T-helper 2 cell treated with Interferon-gamma antibody and Interleukin-4, amounts not matched to agents 100 ng/mL and 5 ng/mL, for 36 hours (primary cell): ENCODE results near the gene TAF11L6. TPM values are rescaled to one million over a fixed set of nuclear protein-coding genes. Genes with fewer than 3 reads are reported as not detected.
"Not testable (repeated sequence)": the region's sequence is repeated elsewhere in the genome, so short reads cannot be mapped to it uniquely, and the experiment has no call there.

Source experiments
- intact Hi-C: fragments of 100-400 bp; cut with micrococcal nuclease; formaldehyde crosslinking; loops from one replicate; pipeline ENCODE4 v1.15.1; 2023
- total RNA-seq: library from RNA; stranded (reverse); gene quantifications from 2 replicates; pipeline ENCODE4 v1.2.3, GENCODE V29; 2022

TAF11L6 gene
- total RNA-seq = not detected in 2 replicates

DNA sequence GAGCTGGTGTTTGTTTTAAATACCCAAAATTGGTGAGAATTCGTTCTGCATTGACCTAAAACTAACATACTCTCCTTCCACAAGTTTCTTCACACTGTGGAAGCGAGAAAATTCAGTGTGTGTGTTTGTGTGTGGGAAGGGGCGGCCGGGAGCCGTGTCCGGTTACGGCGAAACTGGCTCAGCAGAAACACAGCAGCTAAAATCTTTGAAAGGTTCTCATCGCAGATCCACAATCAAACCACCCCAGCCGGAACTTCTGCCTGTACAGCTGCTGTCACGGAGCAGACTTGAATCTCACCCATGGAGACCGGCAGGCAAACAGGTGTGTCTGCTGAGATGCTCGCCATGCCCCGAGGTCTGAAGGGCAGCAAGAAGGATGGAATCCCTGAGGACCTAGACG, at the start of gene TAF11L6:
Gene TAF11L6 (plus strand): TSS at position 301 of the 400 bp plus-strand sequence.
- intact Hi-C loops = not testable (repeated sequence)

- intact Hi-C loops = no loop called here
Measured at GRCh38 chr5:17481378-17481777, 47.1 kb upstream of the TAF11L6 start.

DNA sequence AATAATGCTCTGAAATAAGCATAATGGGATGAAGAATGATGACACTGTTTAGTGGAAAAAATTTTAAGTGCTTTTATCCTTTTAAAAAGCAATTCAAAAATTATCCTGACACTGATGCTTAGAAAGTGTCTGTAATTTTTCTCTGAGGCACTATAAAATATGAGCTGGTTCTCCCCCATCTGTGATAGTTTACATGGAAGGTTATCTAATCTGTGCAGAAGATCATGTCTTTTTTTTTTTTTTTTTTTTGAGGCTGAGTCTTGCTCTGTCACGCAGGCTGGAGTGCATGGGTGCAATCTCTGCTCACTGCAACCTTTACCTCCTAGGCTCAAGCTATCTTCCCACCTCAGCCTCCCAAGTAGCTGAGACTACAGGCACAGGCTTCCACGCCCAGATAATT, 45.7 kb upstream of the TAF11L6 start:
- intact Hi-C loops = no loop called here

- intact Hi-C loops = not testable (repeated sequence)
Measured at GRCh38 chr5:17486464-17487173, 41.9 kb upstream of the TAF11L6 start.

DNA sequence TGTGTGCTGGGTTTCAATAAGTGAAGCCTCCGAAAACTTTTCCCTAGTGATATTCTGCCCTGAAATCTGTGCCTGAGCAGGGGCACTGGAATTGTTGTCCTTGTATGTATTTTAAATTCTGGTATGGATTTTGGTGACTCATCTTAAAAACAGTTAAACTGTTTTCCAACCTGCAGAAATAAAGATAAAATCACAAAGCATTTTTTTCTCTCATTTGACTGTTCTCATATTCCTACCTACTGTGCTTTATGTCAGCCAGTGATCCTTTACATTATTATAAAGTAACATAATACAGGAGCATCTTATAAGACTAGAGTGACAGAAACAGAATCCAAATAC, 41.3 kb upstream of the TAF11L6 start:
- intact Hi-C loops = no loop called here

DNA sequence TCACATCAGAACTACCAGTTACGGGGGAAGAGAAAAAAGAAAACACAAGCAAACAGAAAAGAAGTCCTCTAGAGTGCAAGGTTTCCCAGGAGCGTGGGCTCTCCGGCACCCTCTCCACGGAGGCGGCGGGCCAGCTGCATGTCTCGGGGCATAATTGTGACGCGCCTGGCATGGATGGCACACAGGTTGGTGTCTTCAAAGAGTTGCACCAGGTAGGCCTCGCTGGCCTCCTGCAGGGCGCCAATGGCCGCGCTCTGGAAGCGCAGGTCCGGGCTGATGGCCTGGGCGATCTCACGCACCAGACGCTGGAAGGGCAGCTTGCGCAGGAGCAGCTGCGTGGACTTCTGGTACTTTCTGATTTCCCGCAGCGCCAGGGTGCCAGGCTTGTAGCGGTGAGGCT, 37.2 kb upstream of the TAF11L6 start:
- intact Hi-C loops = not testable (repeated sequence)

- intact Hi-C loops = no loop called here
Measured at GRCh38 chr5:17492770-17493169, 35.7 kb upstream of the TAF11L6 start.

DNA sequence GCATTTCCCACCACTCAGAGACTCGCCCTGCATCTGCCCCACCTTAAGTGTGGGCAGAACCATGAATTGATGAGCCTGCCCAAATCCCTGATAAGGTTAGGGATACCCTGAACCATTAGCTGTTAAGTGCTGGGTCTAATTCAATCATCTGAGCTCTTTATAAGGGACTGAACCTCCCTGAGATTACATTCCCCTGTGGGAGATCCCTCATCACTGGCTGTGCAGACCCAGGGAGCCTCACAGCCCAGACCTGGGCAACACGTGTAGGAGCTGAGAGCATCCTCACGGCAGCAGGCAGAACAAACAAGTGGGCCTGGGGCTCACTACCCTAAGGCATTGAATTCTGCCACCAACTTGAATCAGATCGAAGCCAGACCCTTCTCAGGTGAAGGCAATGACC, 31.0 kb upstream of the TAF11L6 start:
- intact Hi-C loops = no loop called here

- intact Hi-C loops = not testable (repeated sequence)
Measured at GRCh38 chr5:17497931-17498330, 30.5 kb upstream of the TAF11L6 start, which contains the start of gene TAF11L2. Gene TAF11L2, plus strand, starts transcription at chr5:17498231.

- intact Hi-C loops = no loop called here
Measured at GRCh38 chr5:17511775-17512325, 16.6 kb upstream of the TAF11L6 start.

DNA sequence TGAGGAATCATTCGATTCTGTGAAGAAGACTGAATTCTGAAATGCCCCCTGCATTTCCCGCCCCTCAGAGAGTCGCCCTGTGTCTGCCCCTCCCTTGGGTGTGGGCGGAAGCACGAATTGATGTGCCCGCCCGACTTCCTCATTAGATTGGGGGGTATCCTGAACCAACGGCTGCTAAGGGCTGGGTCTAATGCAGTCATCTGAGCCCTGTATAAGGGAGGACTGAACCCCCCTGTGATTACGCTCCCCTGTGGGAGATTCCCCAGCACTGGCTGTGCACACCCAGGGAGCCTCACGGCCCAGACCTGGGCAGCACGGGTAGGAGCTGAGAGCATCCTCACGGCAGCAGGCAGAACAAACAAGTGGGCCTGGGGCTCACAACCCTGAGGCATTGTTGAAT, 10.9 kb upstream of the TAF11L6 start:
- intact Hi-C loops = not testable (repeated sequence)

DNA sequence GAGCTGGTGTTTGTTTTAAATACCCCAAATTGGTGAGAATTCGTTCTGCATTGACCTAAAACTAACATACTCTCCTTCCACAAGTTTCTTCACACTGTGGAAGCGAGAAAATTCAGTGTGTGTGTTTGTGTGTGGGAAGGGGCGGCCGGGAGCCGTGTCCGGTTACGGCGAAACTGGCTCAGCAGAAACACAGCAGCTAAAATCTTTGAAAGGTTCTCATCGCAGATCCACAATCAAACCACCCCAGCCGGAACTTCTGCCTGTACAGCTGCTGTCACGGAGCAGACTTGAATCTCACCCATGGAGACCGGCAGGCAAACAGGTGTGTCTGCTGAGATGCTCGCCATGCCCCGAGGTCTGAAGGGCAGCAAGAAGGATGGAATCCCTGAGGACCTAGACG, 10.4 kb upstream of the TAF11L6 start, which contains the start of gene TAF11L3:
Gene TAF11L3 (plus strand): TSS at position 301 of the 400 bp plus-strand sequence.
- intact Hi-C loops = not testable (repeated sequence)

- intact Hi-C loops = not testable (repeated sequence)
Measured at GRCh38 chr5:17519508-17519907, 9.0 kb upstream of the TAF11L6 start.

DNA sequence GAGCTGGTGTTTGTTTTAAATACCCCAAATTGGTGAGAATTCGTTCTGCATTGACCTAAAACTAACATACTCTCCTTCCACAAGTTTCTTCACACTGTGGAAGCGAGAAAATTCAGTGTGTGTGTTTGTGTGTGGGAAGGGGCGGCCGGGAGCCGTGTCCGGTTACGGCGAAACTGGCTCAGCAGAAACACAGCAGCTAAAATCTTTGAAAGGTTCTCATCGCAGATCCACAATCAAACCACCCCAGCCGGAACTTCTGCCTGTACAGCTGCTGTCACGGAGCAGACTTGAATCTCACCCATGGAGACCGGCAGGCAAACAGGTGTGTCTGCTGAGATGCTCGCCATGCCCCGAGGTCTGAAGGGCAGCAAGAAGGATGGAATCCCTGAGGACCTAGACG, 7.0 kb upstream of the TAF11L6 start, which contains the start of gene TAF11L4:
Gene TAF11L4 (plus strand): TSS at position 301 of the 400 bp plus-strand sequence.
- intact Hi-C loops = not testable (repeated sequence)

DNA sequence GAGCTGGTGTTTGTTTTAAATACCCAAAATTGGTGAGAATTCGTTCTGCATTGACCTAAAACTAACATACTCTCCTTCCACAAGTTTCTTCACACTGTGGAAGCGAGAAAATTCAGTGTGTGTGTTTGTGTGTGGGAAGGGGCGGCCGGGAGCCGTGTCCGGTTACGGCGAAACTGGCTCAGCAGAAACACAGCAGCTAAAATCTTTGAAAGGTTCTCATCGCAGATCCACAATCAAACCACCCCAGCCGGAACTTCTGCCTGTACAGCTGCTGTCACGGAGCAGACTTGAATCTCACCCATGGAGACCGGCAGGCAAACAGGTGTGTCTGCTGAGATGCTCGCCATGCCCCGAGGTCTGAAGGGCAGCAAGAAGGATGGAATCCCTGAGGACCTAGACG, 3.5 kb upstream of the TAF11L6 start, which contains the start of gene TAF11L5:
Gene TAF11L5 (plus strand): TSS at position 301 of the 400 bp plus-strand sequence.
- intact Hi-C loops = not testable (repeated sequence)

DNA sequence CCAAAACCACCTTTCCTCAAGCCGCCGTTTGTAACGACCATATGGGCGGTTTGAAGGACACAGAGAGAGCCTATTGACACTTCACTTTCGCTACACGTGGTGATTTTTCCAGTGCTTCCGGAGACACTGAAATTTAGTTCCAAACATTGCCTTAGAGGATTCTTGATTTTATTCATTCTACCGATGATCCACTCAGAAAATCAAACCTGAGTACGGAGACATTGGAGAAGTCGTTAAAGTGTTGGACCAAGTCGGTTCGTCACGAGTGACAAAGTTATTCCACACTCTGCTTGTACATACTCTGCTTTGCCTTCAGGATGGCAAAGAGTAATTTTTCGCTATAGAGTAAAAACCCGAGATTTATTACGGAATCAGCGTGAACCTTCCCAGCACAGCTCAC, 2.0 kb upstream of the TAF11L6 start:
- intact Hi-C loops = not testable (repeated sequence)

Other genes starting within 250 kb of the TAF11L6 start
- gene TAF11L2, start 30.4 kb upstream of the TAF11L6 start, total RNA-seq = not detected in 2 replicates
- not detected in 2 replicates for gene TAF11L3, start 10.3 kb upstream of the TAF11L6 start, total RNA-seq
- gene TAF11L4, start 6.9 kb upstream of the TAF11L6 start, total RNA-seq = not detected in 2 replicates
- gene TAF11L5, start 3.4 kb upstream of the TAF11L6 start, total RNA-seq = not detected in 2 replicates
- gene TAF11L7, start 57.1 kb downstream of the TAF11L6 start, total RNA-seq = not detected in 2 replicates
- gene TAF11L8, start 62.3 kb downstream of the TAF11L6 start, total RNA-seq = not detected in 2 replicates
- gene TAF11L9, start 65.7 kb downstream of the TAF11L6 start, total RNA-seq = not detected in 2 replicates
- not detected in 2 replicates for gene TAF11L10, start 69.2 kb downstream of the TAF11L6 start, total RNA-seq
- not detected in 2 replicates for gene TAF11L11, start 75.5 kb downstream of the TAF11L6 start, total RNA-seq
- not detected in 2 replicates for gene TAF11L12, start 81.7 kb downstream of the TAF11L6 start, total RNA-seq
- gene TAF11L13, start 103.4 kb downstream of the TAF11L6 start, total RNA-seq = not detected in 2 replicates
- not detected in 2 replicates for gene TAF11L14, start 105.8 kb downstream of the TAF11L6 start, total RNA-seq